Stimulated activated CD8-positive, alpha-beta memory T cell treated with anti-CD3 and anti-CD28 coated beads, Interleukin-12 subunit alpha, Interleukin-12 subunit beta, amount 100 ng/mL, for 24 hours (primary cell): ENCODE data around the gene NDST1.
A peak's percentile ranks its signal among the peaks of the same experiment; 100 is the strongest.

Experiments
- DNase-seq: peaks from one replicate; pipeline ENCODE4 v3.0.0-alpha.2; 2020; ENCODE audit errors: extremely low read depth

NDST1 gene

DNA sequence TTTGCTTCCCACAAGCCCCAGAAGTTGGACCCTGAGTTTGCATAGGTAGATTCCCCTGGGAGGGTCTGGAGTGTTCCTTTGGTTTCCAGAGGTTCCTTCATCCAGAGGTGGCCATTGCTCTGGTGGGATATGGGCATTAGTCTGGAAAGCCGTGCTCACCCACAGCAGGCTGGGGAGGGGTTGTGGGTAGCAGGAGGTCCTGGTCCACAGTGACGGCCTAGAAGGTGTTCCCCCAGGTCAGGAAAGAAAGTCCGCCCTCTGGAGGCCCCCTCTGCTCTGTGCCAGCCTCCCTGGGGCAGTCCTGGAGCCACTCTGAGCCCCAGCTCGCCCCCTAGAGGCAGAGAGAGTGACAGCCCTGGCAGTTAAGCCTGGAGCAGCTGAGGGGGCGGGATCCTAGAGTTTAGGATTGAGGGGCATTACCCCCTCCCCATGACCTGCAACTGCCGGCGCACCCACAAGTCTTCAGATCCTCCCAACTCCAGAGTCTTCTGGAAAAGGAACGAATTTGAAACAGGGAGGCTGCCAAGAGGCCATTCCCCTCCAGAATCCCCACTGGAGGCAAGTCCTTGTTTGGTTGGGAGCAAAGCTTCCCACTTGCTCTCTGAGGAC lies 36.8 kb downstream of the NDST1 start:
- DNase-seq, result peak; percentile 26

DNA sequence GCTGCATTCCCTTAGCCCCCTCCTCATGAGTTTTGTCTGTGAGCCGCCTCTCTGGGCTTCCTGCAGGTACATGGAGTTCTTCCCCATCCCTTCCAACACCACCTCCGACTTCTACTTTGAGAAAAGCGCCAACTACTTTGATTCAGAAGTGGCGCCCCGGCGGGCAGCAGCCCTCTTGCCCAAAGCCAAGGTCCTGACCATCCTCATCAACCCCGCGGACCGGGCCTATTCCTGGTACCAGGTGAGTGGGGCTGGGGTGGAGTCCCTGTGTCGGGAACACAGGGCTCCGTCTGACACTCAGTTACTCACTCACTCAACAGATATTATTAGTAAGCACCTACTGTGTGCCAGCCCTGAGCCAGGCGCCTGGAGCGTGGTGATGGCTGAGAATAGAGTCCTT lies 37.3 kb downstream of the NDST1 start:
- no peak for DNase-seq

DNA sequence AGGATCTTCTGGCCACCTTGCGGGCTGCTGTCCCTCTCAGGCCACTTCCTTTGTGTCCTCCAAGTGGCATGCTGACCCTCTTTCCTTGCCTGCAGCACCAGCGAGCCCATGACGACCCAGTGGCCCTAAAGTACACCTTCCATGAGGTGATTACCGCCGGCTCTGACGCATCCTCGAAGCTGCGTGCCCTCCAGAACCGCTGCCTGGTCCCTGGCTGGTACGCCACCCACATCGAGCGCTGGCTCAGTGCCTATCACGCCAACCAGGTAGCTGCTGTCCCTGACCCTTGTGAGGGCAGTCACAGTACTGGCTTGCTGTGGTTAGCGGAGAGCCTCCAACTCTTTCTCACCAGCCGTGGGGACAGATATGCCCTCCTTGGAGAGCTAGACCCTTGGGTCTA lies 40.2 kb downstream of the NDST1 start:
- DNase-seq, result no peak

DNA sequence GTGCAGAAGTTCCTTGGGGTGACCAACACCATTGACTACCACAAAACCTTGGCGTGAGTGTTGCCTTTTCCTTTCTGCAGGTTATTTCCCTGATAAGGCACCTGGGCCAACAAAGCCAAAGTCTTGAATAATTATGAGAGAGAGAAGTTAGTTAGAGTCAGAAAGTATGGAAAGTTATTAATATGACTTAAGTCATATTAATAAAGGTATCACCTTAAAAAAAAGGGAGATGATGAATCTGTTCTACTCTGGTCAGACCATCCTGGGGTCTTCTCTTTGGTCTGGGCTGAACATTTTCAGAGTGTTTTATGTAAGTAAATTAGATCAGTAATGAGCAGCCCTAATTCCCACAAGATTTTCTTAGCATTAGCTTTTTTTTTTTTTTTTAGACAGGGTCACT lies 41.8 kb downstream of the NDST1 start:
- no peak for DNase-seq

DNA sequence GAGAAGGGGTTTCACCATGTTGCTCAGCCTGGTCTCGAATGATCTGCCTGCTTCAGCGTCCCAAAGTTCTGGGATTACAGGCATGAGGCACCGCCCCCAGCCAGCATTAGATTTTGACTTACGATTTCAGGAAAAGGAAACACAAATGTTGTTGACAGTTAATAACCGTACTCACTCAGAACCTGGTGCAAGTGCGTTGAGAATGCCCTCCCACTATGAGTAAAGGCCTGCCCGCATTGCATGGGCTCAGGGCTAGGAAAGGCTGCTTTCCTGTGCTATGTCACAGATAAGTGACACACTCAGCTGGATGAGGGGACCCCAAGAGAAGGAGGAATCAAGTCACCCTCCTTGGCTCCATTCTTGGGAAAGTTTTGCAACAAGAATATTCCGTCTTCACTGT lies 42.4 kb downstream of the NDST1 start:
- no peak for DNase-seq

DNA sequence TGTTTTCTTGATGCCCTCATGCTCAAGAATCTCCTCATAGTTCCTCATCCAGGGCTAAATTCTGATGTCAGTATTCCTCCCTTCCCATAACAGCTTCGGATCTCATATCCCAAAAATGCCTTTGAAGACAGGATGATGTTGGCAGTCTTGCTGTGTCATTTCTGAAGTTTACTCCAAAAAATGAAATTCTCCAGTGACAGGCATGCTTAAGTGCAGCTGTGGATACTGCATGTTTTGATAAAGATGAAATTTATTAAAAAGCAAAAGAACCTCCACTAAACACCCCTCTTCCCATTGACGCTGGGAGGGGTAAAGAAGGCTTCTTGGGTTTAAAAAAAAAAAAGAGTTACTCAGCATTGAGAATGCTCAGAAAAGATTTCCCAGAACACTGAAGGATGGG lies 43.1 kb downstream of the NDST1 start:
- DNase-seq, result no peak

DNA sequence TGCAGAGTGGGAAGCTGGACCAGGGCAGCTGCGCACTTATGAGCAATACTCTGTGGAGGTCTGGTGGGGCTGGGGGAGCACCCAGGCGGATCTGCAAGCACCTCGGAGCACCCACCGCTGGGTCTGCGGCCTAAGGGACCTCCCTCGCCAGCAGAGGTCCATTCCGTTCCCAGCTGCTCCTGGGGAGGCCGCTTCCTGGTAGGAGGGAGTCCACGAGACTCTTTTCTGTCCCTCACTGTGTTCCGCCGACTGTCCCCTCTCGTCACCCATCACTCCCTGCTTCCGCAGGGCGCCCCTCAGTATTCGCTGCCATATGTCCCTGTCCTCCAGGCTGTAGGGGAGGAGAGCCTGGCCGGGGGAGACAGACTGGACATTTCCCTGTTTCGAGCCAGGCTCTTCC lies 45.5 kb downstream of the NDST1 start:
- DNase-seq, result no peak

DNA sequence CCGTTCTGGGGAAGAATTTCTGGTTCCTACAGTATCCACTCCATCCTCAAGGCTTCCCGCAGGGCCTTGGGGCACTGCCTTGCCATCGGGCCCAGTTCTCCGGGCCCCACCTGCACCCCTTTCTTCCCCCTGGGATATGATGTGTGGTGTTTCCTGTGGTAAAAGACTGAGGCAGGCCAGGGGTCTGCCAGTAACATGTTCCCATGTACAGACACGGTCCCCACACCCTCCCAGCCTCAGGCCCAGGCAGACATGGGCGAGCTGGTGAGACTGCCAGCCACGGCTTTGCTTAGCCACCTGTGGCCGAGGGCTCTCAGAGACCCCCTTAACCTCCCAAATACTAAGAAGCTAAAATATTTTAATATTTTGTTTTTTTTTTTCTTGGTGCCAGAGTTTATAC lies 46.0 kb downstream of the NDST1 start:
- DNase-seq, result no peak

DNA sequence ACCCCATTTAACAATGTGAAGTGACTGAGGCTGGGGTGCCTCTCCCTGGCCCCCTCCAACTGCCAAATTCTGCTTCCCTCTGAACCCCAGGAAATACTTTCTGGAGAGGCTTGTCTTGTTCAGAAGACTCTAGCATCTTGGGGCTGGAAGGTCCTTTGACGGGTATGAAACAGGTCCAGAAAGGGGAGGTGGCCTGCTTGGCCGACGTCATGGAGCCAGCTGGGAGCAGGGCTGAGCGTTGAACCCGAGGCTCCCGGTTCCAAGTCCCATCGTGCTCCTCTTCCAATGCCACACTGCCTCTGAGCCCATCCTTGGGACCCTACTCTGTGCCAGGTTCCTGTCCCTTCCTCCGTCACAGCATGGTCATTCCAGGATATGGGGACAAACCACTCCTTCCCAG lies 46.9 kb downstream of the NDST1 start:
- no peak for DNase-seq

DNA sequence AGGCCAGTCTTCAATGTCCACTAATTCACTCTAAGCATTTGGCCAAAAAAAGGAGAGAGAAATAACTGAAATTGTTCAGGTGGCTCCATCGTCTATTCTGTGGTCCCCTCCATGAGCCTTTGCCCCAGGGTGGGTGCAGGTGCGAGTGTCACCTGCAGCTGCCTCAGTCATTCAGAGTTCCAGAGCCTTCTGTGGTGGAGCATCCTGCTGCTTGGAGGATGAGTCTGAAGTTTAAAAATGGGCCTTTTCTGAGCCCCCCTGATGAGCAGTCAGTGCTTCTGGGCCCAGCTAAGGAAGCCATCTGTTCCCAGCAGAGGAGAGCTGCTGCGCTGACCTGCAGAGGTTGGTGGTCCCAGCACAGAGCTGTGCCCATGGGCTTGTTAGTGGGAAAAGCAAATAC lies 48.2 kb downstream of the NDST1 start:
- DNase-seq, result no peak

DNA sequence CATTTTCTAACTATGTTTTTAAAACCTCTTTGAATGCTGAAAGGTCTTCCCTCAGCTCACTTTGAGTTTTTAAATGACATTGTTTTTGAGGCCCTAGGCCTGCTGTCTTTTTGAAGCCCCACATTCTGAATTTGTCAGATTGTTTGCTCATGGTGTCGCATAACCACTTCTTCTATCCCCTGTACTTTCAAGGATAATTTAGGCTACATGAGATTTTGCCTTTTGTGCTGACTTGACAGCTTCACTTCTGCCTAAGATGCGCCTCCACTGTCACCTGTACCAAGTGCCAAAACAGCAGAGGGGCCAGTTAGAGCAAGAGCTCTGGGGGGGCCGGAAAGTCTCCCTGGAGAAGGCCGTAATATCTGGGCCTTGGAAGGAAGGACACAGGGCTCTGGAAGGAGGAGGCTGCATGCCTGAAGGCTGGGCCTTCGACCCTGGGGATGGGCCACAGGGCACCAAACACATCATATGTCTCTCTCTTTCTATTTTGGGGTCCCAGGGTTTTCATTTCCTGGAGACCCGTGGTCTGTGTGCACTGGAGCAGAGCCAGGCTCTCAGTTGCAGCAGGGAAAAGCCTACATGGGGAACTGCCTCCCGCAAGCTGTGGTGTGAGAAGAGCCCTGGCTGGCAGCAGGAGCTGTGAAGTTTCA lies 49.1 kb downstream of the NDST1 start:
- DNase-seq, result no peak

DNA sequence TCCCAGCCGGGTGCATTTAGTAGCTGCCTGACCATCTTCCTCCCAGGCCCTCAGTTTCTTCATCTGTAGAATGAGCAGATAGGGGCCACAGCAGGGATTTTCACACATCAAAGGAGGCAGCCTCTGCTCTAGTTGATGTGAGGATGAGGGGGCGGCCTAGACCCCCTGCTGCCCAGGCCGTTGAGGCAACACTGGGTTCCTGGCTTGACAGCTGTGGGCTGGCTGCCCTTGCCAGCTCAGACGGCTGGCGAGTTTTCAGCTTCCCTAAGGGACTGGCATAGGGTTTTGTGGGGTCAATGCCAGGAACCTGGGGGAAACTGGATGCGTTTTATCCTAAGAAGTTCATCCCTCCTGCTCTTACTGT lies 49.6 kb downstream of the NDST1 start:
- DNase-seq, result no peak

DNA sequence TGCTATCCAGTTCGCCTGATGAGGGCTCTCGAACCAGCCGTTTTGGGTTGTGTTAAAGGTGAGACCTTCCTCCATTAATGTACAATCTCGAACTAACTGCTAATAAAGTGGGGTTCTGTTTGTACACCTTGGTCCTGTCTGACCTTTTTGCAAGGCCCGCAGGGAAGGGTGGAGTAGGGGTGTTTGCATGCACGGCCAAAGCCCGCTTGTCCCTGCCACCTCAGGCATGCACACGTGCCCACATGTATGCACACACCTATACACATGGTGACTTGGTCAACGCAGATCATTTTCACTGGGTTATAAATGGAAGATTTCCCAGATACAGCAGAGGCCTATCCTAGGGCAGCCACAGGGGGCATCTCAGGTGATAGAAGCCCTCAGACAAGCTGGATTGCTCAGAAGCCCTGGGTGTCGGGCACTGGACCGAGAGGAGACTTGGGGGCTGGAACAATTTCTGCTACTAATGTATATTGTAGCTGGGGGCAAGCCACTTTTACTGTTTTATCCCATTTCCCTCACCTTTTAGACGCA lies 50.2 kb downstream of the NDST1 start:
- no peak for DNase-seq

DNA sequence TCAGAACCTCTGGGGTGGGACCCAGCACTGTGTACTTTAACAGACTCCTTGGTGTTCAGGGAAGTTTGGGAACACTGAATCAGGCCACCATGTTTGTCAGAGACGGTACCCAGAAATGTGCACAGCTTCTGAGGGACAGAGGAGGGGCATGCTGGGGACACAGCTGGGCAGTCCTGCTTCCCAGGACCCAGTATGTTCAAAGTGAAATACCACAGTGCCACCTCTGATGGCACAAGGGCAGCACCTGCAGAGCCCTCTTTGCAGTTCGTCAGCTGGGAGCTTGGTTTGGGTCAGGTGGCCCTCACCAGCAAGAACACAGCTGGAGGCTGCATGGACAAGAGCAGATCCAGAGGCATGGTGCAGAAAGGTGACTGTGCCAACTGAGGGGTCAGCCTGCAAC lies 51.2 kb downstream of the NDST1 start:
- no peak for DNase-seq

DNA sequence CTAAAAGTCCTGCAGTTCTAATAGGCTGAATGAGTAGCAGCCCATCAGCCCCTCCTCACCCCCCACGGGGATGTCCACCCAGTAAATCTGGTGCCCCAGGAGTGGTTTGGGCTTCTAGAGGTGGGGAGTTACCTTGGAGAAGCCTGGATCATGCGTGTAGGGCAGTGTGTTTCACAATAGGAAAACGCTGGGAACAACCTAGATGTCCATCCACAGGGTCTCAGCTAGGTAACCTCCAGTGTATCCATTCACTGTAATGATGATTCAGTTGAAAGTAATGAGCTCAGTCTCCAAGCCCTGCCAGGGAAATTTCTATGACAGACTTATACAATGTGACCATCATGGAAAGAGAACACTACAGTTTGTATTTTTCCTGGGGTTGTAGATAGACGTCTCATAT lies 51.8 kb downstream of the NDST1 start:
- DNase-seq, result no peak

DNA sequence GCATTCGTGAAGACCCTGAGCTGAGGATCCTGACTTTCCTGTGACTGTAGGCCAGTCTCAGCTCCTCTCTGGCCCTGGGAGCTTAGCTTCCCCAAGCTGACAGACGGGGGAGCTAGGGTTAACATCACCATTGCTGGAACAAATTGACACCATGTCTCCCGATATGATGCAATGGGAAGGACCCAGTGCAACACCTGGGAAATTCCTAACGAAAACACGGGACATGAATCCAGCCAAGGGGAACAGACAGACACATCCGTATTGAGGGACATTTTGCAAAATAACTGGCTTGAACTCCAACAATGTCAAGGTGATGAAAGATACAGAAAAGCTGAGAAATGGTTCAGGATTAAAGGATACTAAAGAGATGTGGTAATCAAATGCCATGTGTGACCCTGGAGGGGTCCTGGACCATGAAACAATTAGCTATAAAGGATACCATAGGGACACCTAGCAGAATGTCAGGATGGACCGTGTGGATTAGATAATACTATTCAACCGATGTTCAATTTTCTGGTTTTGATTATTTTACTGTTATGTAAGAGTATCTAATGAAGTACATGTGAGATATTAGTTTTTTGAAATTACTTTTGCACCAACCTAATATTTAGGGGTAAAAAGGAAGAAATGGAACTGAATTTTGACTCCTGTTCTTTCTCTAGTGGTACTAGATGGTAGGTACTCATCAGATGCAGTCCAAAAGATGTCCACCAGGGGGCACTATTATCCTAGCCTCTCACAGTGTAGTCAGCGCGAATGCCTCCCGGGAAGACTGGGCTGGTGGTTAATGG lies 52.7 kb downstream of the NDST1 start:
- peak; percentile 51 for DNase-seq

DNA sequence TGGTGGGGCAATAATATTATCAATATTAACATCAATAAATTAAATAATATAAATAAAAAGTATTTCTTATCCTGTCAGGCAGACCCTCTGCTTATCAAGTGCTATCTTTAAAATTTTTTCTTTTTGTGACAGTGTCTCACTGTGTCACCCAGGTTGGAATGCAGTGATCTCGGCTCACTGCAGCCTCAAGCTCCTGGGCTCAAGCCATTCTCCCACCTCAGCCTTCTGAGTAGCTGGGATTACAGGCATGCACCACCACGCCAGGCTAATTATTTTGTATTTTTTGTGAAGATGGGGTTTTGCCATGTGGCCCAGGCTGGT lies 53.2 kb downstream of the NDST1 start:
- DNase-seq, result no peak

DNA sequence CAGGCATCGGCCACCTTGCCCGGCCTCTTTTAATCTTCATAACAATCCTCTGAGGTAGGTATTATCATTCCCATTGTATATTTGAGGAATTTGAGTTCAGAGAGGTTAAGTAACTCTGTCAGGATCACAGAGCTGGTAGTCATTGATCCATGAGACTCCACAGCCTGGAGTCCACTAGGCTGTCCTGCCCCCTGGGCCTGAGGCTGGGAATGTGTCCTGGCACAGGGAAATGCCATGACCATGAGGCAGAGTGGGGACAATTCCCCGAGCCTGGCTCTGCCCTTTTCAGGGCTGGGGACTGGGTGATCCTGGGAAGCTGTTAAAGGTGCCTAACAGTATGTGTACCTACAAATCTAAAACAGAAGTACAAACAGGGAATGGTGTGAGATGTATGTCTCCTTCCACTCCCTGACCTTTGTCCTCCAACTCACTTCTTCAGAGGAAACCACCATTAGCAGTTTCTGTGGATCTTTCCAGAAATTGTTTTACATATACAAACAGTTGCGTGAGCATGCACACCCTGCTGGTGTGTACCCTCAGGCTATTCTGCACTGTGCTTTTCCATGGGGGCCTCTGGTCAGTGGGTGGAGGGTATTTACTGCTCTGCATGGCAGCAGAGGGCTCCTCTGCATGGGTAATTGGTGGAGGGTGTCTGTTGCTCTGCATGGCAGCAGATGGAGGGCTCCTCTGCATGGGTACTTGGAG lies 53.8 kb downstream of the NDST1 start:
- no peak for DNase-seq

DNA sequence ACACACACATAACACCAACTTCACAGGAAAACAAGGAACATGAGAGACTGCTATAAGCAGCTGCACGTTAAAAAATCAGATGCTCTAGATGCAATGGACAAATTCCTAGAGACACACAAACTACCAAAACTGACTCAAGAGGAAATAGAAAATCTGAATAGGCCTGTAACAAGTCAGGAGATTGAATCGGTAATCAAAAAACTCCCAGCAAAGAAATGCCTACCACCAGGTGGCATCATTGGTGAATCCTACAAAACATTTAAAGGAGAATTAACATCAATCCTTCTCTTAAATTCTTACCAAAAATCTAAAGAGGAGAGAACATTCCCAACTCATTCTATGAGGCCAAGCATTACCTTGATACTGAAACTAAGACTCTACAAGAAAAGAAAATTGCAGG lies 54.9 kb downstream of the NDST1 start:
- no peak for DNase-seq

DNA sequence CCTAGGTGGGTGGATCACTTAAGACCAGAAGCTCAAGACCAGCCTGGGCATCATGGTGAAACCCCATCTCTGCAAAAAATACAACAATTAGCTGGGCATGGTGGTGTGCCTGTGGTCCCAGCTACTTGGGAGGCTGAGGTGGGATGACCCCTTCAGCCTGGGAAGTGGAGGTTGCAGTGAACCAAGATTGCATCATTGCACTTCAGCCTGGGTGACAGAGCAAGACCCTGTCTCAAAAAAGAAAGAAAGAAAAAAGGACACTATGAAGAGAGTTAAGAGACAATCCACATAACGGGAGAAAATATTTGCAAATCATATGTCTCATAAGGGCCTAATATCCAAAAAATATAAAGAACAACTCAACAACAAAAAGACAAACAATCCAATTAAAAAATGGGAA lies 57.9 kb downstream of the NDST1 start:
- DNase-seq, result no peak

DNA sequence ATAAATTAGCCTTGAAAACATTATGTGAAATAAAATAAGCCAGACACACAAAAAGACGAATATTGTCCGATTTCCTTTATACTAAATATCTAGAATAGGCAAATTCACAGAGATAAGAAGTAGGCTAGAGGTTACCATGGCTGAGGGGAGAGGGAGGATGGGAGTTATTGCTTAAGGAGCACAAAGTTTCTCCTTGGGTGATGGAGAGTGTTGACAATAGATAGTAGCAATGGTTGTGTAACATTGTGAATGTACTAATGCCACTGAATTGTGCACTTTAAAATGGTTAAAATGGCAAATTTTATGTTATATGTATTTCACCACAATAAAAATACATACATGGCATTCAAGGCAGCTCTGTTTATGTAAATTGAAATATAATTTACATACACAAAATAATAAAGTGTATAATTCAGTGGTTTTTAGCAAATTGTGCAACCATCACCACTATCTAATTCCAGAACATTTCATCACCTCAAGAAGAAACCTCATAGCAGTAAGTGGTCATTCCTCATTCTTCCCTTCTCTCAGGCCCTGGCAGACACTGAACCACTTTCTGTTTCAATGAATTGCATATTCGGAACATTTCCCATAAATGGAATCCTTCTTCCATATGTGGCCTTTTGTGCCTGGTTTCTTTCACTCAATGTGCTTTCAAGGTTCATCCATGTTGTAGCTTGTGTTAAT lies 59.2 kb downstream of the NDST1 start:
- no peak for DNase-seq

DNA sequence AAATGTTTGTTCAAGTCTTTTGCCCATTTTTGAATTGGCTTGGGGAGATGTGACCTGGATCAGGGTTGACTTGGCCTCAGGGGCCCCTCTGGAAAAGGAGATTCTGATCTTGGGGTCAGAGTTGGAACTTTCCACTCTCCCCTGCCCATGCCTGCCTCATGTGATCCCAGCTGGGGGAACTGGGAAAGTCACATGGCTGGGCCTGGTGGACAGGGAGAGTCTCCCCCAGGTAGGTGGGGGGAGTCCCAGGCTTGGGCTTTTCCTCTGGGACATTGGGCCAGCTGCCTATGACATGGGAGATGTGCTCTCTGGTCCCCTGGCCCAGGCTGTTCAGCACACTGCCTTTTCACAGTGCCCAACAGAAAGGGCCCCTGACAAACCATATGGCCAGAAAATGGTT lies 60.7 kb downstream of the NDST1 start:
- DNase-seq, result no peak
